ENCODE results near the gene PRR20E. TPM values are rescaled to one million over a fixed set of nuclear protein-coding genes. Genes with fewer than 3 reads are reported as not detected.
"Not testable (repeated sequence)": the region's sequence is repeated elsewhere in the genome, so short reads cannot be mapped to it uniquely, and the experiment has no call there.

The PRR20E gene
- total RNA-seq, 1 experiment from 2014 or later: not detected

DNA sequence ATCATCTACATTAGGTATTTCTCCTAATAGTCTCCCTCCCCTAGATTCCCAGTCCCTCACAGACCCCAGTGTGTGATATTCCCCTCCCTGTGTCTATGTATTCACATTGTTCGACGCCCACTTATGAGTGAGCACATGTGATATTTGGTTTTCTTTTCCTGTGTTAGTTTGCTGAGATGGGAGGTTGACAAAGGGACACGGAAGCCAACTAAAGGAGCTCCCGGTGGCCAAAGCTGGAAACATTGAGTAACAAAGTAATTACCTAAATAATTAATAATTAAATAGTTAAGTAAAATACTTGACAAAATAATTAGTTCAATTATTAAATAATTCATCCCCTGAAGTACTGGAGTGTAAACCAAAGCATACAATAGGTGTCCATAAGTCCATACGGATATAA is 28.0 kb upstream of the PRR20E start:
- intact Hi-C loops (cut with micrococcal nuclease; ENCODE audit: unreplicated experiment): no loop called here
- no peak for TF ChIP-seq CTCF (IDR thresholded peaks at IDR 0.05; ENCODE audit: unreplicated experiment)
- Mint-ChIP-seq H3K4me1 (ENCODE audit: low read depth, unreplicated experiment) (no peaks in the 10 kb centered on the region), H3K36me3 (ENCODE audit: insufficient read depth, unreplicated experiment) (no peaks in the 10 kb centered on the region), H3K4me3 (ENCODE audit: low read depth, unreplicated experiment) (no peak overlapping the region), H3K9me3 (ENCODE audit: low read depth, unreplicated experiment) (peaks cover 2% of the 10 kb centered on the region), H3K27me3 (ENCODE audit: unreplicated experiment) (no peaks in the 10 kb centered on the region), H3K27ac (ENCODE audit: unreplicated experiment) (no peak overlapping the region)
- CTCF ChIA-PET: no interaction called here
- BruUV-seq (replicated peaks): no TSS peak
- no peak for DNase-seq

DNA sequence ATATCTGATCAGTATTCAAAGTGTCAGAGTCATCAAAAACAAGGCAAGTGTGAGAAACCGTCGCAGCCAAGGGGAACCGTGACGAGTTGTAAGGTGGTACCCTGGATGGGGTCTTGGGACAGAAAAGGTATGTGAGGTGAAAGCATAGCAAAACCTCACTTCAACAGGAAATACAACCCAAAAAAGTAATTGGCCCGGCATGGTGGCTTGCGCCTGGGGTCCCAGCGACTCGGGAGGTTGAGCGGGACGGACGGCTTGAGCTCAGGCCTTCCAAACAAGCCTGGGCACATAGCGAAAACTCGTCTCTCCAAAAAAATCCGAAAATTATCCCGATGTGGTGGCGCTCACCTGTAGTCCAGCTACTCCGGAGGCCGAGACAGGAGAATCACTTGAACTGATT is 27.2 kb upstream of the PRR20E start:
- not testable (repeated sequence) for BruUV-seq (replicated peaks)

DNA sequence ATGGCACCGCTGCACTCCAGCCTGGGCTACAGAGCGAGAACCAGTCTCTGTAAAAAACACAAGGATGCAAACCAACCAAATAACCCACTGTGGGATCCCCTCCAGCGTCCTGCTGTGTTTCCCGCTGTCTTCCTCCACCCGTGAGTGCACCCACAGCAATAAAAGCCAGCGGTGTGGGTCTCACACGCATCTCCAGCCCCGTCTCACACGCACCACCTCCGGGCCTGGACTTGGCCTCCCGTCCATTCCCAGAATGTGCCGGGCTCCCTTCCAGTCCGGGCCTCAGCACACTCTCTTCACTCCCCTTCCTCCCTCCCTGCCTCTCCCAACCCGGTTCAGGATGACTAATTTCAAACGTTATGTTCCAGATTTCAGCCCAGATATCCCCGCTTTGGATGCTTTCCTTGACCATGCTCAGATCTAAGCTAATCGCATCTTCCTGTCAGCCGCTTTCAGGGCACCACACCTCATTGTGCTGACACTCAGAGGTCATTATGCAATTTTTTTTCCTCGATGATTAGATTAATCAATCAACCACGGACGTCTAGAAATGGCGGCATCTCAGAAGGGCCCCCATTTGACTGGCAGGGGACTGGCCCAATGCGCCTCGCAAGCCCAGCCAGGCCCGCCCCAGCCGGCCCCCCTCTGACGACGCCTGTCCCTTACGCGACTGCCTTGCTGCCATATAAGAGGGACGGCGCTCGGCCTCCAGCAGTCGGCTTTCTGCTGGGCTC is 26.6 kb upstream of the PRR20E start, which contains the start of gene PRR20A:
PRR20A (plus strand) TSS at position 684 of the 734 bp plus-strand sequence. CDS start 387 bp downstream, outside the sequence.
- H3K4me1 Mint-ChIP-seq (ENCODE audit: low read depth, unreplicated experiment); H3K27me3 Mint-ChIP-seq (ENCODE audit: unreplicated experiment); intact Hi-C loops (cut with micrococcal nuclease; ENCODE audit: unreplicated experiment); BruUV-seq (replicated peaks); H3K27ac Mint-ChIP-seq (ENCODE audit: unreplicated experiment); DNase-seq; CTCF ChIA-PET; H3K9me3 Mint-ChIP-seq (ENCODE audit: low read depth, unreplicated experiment); H3K36me3 Mint-ChIP-seq (ENCODE audit: insufficient read depth, unreplicated experiment); H3K4me3 Mint-ChIP-seq (ENCODE audit: low read depth, unreplicated experiment): not testable (repeated sequence)

More for the DNA sequence above, 27.2 kb upstream of the PRR20E start:
- H3K9me3 Mint-ChIP-seq (ENCODE audit: low read depth, unreplicated experiment); intact Hi-C loops (cut with micrococcal nuclease; ENCODE audit: unreplicated experiment); H3K4me3 Mint-ChIP-seq (ENCODE audit: low read depth, unreplicated experiment); H3K27ac Mint-ChIP-seq (ENCODE audit: unreplicated experiment); H3K36me3 Mint-ChIP-seq (ENCODE audit: insufficient read depth, unreplicated experiment); DNase-seq; H3K27me3 Mint-ChIP-seq (ENCODE audit: unreplicated experiment); CTCF ChIA-PET; H3K4me1 Mint-ChIP-seq (ENCODE audit: low read depth, unreplicated experiment): not testable (repeated sequence)

DNA sequence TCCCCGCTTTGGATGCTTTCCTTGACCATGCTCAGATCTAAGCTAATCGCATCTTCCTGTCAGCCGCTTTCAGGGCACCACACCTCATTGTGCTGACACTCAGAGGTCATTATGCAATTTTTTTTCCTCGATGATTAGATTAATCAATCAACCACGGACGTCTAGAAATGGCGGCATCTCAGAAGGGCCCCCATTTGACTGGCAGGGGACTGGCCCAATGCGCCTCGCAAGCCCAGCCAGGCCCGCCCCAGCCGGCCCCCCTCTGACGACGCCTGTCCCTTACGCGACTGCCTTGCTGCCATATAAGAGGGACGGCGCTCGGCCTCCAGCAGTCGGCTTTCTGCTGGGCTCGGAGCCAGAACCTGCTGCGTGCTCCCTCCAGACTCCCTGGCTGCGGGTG is 19.8 kb upstream of the PRR20E start, which contains the start of gene PRR20B:
PRR20B (plus strand) TSS at position 301 of the 400 bp plus-strand sequence. CDS start 387 bp downstream, outside the sequence.
- H3K27me3 Mint-ChIP-seq (ENCODE audit: unreplicated experiment); H3K4me3 Mint-ChIP-seq (ENCODE audit: low read depth, unreplicated experiment); H3K9me3 Mint-ChIP-seq (ENCODE audit: low read depth, unreplicated experiment); BruUV-seq (replicated peaks); DNase-seq; H3K4me1 Mint-ChIP-seq (ENCODE audit: low read depth, unreplicated experiment); H3K27ac Mint-ChIP-seq (ENCODE audit: unreplicated experiment); intact Hi-C loops (cut with micrococcal nuclease; ENCODE audit: unreplicated experiment); H3K36me3 Mint-ChIP-seq (ENCODE audit: insufficient read depth, unreplicated experiment); CTCF ChIA-PET: not testable (repeated sequence)

- H3K27me3 Mint-ChIP-seq (ENCODE audit: unreplicated experiment); BruUV-seq (replicated peaks); H3K4me1 Mint-ChIP-seq (ENCODE audit: low read depth, unreplicated experiment); H3K36me3 Mint-ChIP-seq (ENCODE audit: insufficient read depth, unreplicated experiment); H3K9me3 Mint-ChIP-seq (ENCODE audit: low read depth, unreplicated experiment); H3K27ac Mint-ChIP-seq (ENCODE audit: unreplicated experiment); CTCF ChIA-PET; H3K4me3 Mint-ChIP-seq (ENCODE audit: low read depth, unreplicated experiment); DNase-seq; intact Hi-C loops (cut with micrococcal nuclease; ENCODE audit: unreplicated experiment): not testable (repeated sequence)
Observed at GRCh38 chr13:57148106-57148505, 18.9 kb upstream of the PRR20E start.

GRCh38 chr13:57153761-57154160 is 13.2 kb upstream of the PRR20E start, which contains the start of gene PRR20C:
TSS of gene PRR20C (plus strand) at chr13:57154061. CDS start at chr13:57154448, 387 bp downstream.
- H3K27ac Mint-ChIP-seq (ENCODE audit: unreplicated experiment); H3K4me1 Mint-ChIP-seq (ENCODE audit: low read depth, unreplicated experiment); H3K9me3 Mint-ChIP-seq (ENCODE audit: low read depth, unreplicated experiment); CTCF ChIA-PET; H3K27me3 Mint-ChIP-seq (ENCODE audit: unreplicated experiment); intact Hi-C loops (cut with micrococcal nuclease; ENCODE audit: unreplicated experiment); DNase-seq; H3K36me3 Mint-ChIP-seq (ENCODE audit: insufficient read depth, unreplicated experiment); H3K4me3 Mint-ChIP-seq (ENCODE audit: low read depth, unreplicated experiment); BruUV-seq (replicated peaks): not testable (repeated sequence)

DNA sequence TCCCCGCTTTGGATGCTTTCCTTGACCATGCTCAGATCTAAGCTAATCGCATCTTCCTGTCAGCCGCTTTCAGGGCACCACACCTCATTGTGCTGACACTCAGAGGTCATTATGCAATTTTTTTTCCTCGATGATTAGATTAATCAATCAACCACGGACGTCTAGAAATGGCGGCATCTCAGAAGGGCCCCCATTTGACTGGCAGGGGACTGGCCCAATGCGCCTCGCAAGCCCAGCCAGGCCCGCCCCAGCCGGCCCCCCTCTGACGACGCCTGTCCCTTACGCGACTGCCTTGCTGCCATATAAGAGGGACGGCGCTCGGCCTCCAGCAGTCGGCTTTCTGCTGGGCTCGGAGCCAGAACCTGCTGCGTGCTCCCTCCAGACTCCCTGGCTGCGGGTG is 6.7 kb upstream of the PRR20E start, which contains the start of gene PRR20D:
PRR20D (plus strand) TSS at position 301 of the 400 bp plus-strand sequence. CDS start 387 bp downstream, outside the sequence.
- CTCF ChIA-PET; BruUV-seq (replicated peaks); H3K4me1 Mint-ChIP-seq (ENCODE audit: low read depth, unreplicated experiment); H3K27me3 Mint-ChIP-seq (ENCODE audit: unreplicated experiment); DNase-seq; H3K27ac Mint-ChIP-seq (ENCODE audit: unreplicated experiment); H3K36me3 Mint-ChIP-seq (ENCODE audit: insufficient read depth, unreplicated experiment); H3K4me3 Mint-ChIP-seq (ENCODE audit: low read depth, unreplicated experiment); H3K9me3 Mint-ChIP-seq (ENCODE audit: low read depth, unreplicated experiment); intact Hi-C loops (cut with micrococcal nuclease; ENCODE audit: unreplicated experiment): not testable (repeated sequence)
